Stomach (tissue), 4 donors: Measurements from ENCODE around the gene TFDP2.

Experiments used
- EP300 ChIP-seq: sonication (generic); formaldehyde crosslinking; IDR thresholded peaks from one replicate; pipeline ENCODE4 v1.6.1; 2017; ENCODE audit warnings: antibody characterized with exemption
- POLR2A ChIP-seq, 4 donors: fragments of 450-650 bp; IDR thresholded peaks; one replicate each; pipeline ENCODE4 v1.6.1; 2016; ENCODE audit warnings: antibody characterized with exemption in 4 of 4, control low read depth in 2 of 4, mild to moderate bottlenecking in 1 of 4, moderate library complexity in 1 of 4
- POLR2AphosphoS5 ChIP-seq, 3 donors: sonication (generic); formaldehyde crosslinking; IDR thresholded peaks; one replicate each; pipeline ENCODE4 v1.6.1; 2016; ENCODE audit warnings: antibody characterized with exemption in 3 of 3
- TF ChIP-seq, protein P1 (sequence below), 7 experiments: fragments of 450-650 bp in 4 of 7; fragments of 200-600 bp in 3 of 7; sonication (generic) in 3 of 7; IDR thresholded peaks; one replicate each; pipeline ENCODE4 v1.5.1; 2016 to 2019; ENCODE audit warnings: antibody characterized with exemption in 7 of 7, control low read depth in 2 of 7, mild to moderate bottlenecking in 1 of 7

- TF ChIP-seq, protein P1, sequence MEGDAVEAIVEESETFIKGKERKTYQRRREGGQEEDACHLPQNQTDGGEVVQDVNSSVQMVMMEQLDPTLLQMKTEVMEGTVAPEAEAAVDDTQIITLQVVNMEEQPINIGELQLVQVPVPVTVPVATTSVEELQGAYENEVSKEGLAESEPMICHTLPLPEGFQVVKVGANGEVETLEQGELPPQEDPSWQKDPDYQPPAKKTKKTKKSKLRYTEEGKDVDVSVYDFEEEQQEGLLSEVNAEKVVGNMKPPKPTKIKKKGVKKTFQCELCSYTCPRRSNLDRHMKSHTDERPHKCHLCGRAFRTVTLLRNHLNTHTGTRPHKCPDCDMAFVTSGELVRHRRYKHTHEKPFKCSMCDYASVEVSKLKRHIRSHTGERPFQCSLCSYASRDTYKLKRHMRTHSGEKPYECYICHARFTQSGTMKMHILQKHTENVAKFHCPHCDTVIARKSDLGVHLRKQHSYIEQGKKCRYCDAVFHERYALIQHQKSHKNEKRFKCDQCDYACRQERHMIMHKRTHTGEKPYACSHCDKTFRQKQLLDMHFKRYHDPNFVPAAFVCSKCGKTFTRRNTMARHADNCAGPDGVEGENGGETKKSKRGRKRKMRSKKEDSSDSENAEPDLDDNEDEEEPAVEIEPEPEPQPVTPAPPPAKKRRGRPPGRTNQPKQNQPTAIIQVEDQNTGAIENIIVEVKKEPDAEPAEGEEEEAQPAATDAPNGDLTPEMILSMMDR (IDR thresholded peaks at IDR 0.05): no peak
- TF ChIP-seq POLR2A (IDR thresholded peaks at IDR 0.05) (no peak), POLR2AphosphoS5 (IDR thresholded peaks at IDR 0.05) (no peak), EP300 (no peak)
Measured at GRCh38 chr3:142086581-142087090, 62.7 kb downstream of the TFDP2 start.
